Measurements from ENCODE around the gene DNAJC30. TPM values are rescaled to one million over a fixed set of nuclear protein-coding genes. Genes with fewer than 3 reads are reported as not detected.

DNAJC30 gene
- total and polyA plus RNA-seq, 2 experiments from 2014 or later, result 2.8 to 5.6 TPM

- peaks cover 8% of the 10 kb centered on the region for H4K20me1 ChIP-seq (replicated peaks; ENCODE audit: insufficient read depth)
- no peaks in the 10 kb centered on the region for H3K79me2 ChIP-seq (replicated peaks; ENCODE audit: insufficient read depth)
- no peak for TF ChIP-seq NANOG (IDR thresholded peaks at IDR 0.05; ENCODE audit: borderline replicate concordance)
- TF ChIP-seq, protein P1, sequence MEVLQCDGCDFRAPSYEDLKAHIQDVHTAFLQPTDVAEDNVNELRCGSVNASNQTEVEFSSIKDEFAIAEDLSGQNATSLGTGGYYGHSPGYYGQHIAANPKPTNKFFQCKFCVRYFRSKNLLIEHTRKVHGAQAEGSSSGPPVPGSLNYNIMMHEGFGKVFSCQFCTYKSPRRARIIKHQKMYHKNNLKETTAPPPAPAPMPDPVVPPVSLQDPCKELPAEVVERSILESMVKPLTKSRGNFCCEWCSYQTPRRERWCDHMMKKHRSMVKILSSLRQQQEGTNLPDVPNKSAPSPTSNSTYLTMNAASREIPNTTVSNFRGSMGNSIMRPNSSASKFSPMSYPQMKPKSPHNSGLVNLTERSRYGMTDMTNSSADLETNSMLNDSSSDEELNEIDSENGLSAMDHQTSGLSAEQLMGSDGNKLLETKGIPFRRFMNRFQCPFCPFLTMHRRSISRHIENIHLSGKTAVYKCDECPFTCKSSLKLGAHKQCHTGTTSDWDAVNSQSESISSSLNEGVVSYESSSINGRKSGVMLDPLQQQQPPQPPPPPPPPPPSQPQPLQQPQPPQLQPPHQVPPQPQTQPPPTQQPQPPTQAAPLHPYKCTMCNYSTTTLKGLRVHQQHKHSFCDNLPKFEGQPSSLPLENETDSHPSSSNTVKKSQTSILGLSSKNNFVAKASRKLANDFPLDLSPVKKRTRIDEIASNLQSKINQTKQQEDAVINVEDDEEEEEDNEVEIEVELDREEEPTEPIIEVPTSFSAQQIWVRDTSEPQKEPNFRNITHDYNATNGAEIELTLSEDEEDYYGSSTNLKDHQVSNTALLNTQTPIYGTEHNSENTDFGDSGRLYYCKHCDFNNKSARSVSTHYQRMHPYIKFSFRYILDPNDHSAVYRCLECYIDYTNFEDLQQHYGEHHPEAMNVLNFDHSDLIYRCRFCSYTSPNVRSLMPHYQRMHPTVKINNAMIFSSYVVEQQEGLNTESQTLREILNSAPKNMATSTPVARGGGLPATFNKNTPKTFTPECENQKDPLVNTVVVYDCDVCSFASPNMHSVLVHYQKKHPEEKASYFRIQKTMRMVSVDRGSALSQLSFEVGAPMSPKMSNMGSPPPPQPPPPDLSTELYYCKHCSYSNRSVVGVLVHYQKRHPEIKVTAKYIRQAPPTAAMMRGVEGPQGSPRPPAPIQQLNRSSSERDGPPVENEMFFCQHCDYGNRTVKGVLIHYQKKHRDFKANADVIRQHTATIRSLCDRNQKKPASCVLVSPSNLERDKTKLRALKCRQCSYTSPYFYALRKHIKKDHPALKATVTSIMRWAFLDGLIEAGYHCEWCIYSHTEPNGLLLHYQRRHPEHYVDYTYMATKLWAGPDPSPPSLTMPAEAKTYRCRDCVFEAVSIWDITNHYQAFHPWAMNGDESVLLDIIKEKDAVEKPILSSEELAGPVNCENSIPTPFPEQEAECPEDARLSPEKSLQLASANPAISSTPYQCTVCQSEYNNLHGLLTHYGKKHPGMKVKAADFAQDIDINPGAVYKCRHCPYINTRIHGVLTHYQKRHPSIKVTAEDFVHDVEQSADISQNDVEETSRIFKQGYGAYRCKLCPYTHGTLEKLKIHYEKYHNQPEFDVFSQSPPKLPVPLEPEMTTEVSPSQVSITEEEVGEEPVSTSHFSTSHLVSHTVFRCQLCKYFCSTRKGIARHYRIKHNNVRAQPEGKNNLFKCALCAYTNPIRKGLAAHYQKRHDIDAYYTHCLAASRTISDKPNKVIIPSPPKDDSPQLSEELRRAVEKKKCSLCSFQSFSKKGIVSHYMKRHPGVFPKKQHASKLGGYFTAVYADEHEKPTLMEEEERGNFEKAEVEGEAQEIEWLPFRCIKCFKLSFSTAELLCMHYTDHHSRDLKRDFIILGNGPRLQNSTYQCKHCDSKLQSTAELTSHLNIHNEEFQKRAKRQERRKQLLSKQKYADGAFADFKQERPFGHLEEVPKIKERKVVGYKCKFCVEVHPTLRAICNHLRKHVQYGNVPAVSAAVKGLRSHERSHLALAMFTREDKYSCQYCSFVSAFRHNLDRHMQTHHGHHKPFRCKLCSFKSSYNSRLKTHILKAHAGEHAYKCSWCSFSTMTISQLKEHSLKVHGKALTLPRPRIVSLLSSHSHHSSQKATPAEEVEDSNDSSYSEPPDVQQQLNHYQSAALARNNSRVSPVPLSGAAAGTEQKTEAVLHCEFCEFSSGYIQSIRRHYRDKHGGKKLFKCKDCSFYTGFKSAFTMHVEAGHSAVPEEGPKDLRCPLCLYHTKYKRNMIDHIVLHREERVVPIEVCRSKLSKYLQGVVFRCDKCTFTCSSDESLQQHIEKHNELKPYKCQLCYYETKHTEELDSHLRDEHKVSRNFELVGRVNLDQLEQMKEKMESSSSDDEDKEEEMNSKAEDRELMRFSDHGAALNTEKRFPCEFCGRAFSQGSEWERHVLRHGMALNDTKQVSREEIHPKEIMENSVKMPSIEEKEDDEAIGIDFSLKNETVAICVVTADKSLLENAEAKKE (CRISPR knock-in tag; IDR thresholded peaks at IDR 0.05), result no peak
- TF ChIP-seq, protein P2, sequence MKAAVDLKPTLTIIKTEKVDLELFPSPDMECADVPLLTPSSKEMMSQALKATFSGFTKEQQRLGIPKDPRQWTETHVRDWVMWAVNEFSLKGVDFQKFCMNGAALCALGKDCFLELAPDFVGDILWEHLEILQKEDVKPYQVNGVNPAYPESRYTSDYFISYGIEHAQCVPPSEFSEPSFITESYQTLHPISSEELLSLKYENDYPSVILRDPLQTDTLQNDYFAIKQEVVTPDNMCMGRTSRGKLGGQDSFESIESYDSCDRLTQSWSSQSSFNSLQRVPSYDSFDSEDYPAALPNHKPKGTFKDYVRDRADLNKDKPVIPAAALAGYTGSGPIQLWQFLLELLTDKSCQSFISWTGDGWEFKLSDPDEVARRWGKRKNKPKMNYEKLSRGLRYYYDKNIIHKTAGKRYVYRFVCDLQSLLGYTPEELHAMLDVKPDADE (IDR thresholded peaks at IDR 0.05), result no peak
- no peak for TF ChIP-seq REST (IDR thresholded peaks at IDR 0.05; ENCODE audit: unreplicated experiment)
- TF ChIP-seq, protein P3, sequence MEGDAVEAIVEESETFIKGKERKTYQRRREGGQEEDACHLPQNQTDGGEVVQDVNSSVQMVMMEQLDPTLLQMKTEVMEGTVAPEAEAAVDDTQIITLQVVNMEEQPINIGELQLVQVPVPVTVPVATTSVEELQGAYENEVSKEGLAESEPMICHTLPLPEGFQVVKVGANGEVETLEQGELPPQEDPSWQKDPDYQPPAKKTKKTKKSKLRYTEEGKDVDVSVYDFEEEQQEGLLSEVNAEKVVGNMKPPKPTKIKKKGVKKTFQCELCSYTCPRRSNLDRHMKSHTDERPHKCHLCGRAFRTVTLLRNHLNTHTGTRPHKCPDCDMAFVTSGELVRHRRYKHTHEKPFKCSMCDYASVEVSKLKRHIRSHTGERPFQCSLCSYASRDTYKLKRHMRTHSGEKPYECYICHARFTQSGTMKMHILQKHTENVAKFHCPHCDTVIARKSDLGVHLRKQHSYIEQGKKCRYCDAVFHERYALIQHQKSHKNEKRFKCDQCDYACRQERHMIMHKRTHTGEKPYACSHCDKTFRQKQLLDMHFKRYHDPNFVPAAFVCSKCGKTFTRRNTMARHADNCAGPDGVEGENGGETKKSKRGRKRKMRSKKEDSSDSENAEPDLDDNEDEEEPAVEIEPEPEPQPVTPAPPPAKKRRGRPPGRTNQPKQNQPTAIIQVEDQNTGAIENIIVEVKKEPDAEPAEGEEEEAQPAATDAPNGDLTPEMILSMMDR (conservative IDR thresholded peaks at IDR 0.05; ENCODE audit: low read depth in 2 of 2), result no peak
- no peak for TF ChIP-seq POLR2AphosphoS5 (IDR thresholded peaks at IDR 0.05; ENCODE audit: low read depth)
- no peak for TF ChIP-seq CREB1 (CRISPR knock-in tag; IDR thresholded peaks at IDR 0.05; ENCODE audit: low read depth)
- no peak for TF ChIP-seq EZH2 (IDR thresholded peaks at IDR 0.05; ENCODE audit: low read depth, unreplicated experiment)
- TF ChIP-seq STAT1 (IDR thresholded peaks at IDR 0.05; ENCODE audit: unreplicated experiment), result no peak
- TF ChIP-seq ZNF114 (CRISPR knock-in tag; IDR thresholded peaks at IDR 0.05), result no peak
- TF ChIP-seq EZH2phosphoT487 (IDR thresholded peaks at IDR 0.05; ENCODE audit: unreplicated experiment), result no peak
- no peak for TF ChIP-seq JUNB (IDR thresholded peaks at IDR 0.05; ENCODE audit: unreplicated experiment)
- no peak for TF ChIP-seq ZNF331 (CRISPR knock-in tag; IDR thresholded peaks at IDR 0.05; ENCODE audit: low read depth)
- H3K9me2 ChIP-seq (ENCODE audit: insufficient read depth), result no peaks in the 10 kb centered on the region
- peaks cover 21% of the 10 kb centered on the region for H3K36me3 ChIP-seq (ENCODE audit: insufficient read depth)
- H3K27ac Mint-ChIP-seq, result no peak overlapping the region
- H3K27me3 Mint-ChIP-seq (ENCODE audit: insufficient read depth, low read depth, poor library complexity), result peaks cover 20% of the 10 kb centered on the region
- DNase-seq (ENCODE audit: low spot score), result no peak
- 0 out of 2 replicates have a peak, but pooled peaks cover 6% of the 10 kb centered on the region for H3F3A ChIP-seq (replicated peaks; ENCODE audit: low read depth)
- no peak for ATAC-seq
- no peak overlapping the region for H2AFZ ChIP-seq
- peaks cover 15% of the 10 kb centered on the region for H3K4me1 Mint-ChIP-seq
- H3K4me3 Mint-ChIP-seq, result no peak overlapping the region
- peaks cover 57% of the 10 kb centered on the region for H3K36me3 Mint-ChIP-seq (ENCODE audit: low read depth)
- no peak overlapping the region for H3K27ac ChIP-seq (ENCODE audit: low read depth)
- H3K9me3 Mint-ChIP-seq, result no peaks in the 10 kb centered on the region; the same call in 2 of the 3 replicates
- H3K27me3 ChIP-seq (ENCODE audit: insufficient read depth), result no peaks in the 10 kb centered on the region
- no peak overlapping the region for H3K4me3 ChIP-seq
- H3K4me2 ChIP-seq, result no peak overlapping the region
- peaks cover 4% of the 10 kb centered on the region for H3K4me1 ChIP-seq (ENCODE audit: insufficient read depth)
These were observed 15.2 kb upstream of the DNAJC30 start for GRCh38 chr7:73698410-73698809.
